CD14-positive monocyte (primary cell): ENCODE data around the gene NOP53. TPM values are rescaled to one million over a fixed set of nuclear protein-coding genes. Genes with fewer than 3 reads are reported as not detected.
"Not testable (repeated sequence)": the region's sequence is repeated elsewhere in the genome, so short reads cannot be mapped to it uniquely, and the experiment has no call there.

ENCODE experiments used
- DNase-seq, 3 donors: peaks; one replicate each; pipeline ENCODE4 v3.0.0-alpha.2; 2011 to 2022
- H2AFZ ChIP-seq: 2 replicates; pipeline ENCODE4 v1.6.0; 2012; ENCODE audit warnings: mild to moderate bottlenecking, low read depth, low read length, inconsistent platforms; ENCODE audit not compliant: insufficient read depth, poor library complexity, severe bottlenecking
- H3K27ac ChIP-seq, 2 donors: 1 replicate in 1 of 2; 2 replicates in 1 of 2; pipeline ENCODE4 v1.5.1; 2012 to 2013; ENCODE audit warnings: low read length in 2 of 2, control low read depth in 1 of 2, inconsistent platforms in 1 of 2, low read depth in 1 of 2, mild to moderate bottlenecking in 1 of 2
- H3K27me3 ChIP-seq, 2 donors: one replicate each; pipeline versions ENCODE4 v1.6.0 to v1.6.1; 2011 to 2013; ENCODE audit warnings: low read length in 2 of 2; ENCODE audit not compliant: control insufficient read depth in 2 of 2, insufficient read depth in 2 of 2
- H3K36me3 ChIP-seq, 2 donors: replicated peaks in 1 of 2; 1 replicate in 1 of 2; 2 replicates in 1 of 2; pipeline versions ENCODE4 v1.5.1 to v1.6.1; 2012 to 2013; ENCODE audit warnings: low read length in 2 of 2, control low read depth in 1 of 2, inconsistent platforms in 1 of 2, mild to moderate bottlenecking in 1 of 2; ENCODE audit not compliant: insufficient read depth in 2 of 2, control insufficient read depth in 1 of 2
- H3K4me1 ChIP-seq, 2 donors: 1 replicate in 1 of 2; 2 replicates in 1 of 2; pipeline versions ENCODE4 v1.5.1 to v1.6.1; 2012 to 2013; ENCODE audit warnings: low read length in 2 of 2, control low read depth in 1 of 2, inconsistent platforms in 1 of 2, mild to moderate bottlenecking in 1 of 2, moderate library complexity in 1 of 2; ENCODE audit not compliant: insufficient read depth in 2 of 2, control insufficient read depth in 1 of 2
- H3K4me2 ChIP-seq: replicated peaks from 2 replicates; pipeline ENCODE3; 2012; ENCODE audit warnings: low read length, moderate library complexity, mild to moderate bottlenecking; ENCODE audit not compliant: poor library complexity, severe bottlenecking; ENCODE audit errors: extremely low read depth
- H3K4me3 ChIP-seq, 3 experiments: fragments of 200-600 bp in 1 of 3; sonication (generic) in 1 of 3; replicated peaks in 1 of 3; 1 replicate in 2 of 3; 2 replicates in 1 of 3; pipeline ENCODE4 v1.5.1; 2011 to 2013; ENCODE audit warnings: low read length in 3 of 3, mild to moderate bottlenecking in 3 of 3, control low read depth in 2 of 3, low read depth in 2 of 3, inconsistent platforms in 1 of 3, moderate library complexity in 1 of 3
- H3K79me2 ChIP-seq: 2 replicates; pipeline ENCODE4 v1.6.0; 2012; ENCODE audit warnings: mild to moderate bottlenecking, control low read depth, inconsistent platforms, low read length, moderate library complexity; ENCODE audit not compliant: insufficient read depth
- H3K9ac ChIP-seq: 2 replicates; pipeline ENCODE4 v1.6.0; 2017; ENCODE audit warnings: low read length, mild to moderate bottlenecking; ENCODE audit not compliant: insufficient read depth, poor library complexity, severe bottlenecking
- H3K9me3 ChIP-seq, 2 donors: replicated peaks in 1 of 2; 1 replicate in 1 of 2; 2 replicates in 1 of 2; pipeline versions ENCODE4 v1.5.1 to v1.6.1; 2012 to 2013; ENCODE audit warnings: low read length in 2 of 2, control low read depth in 1 of 2; ENCODE audit not compliant: control insufficient read depth in 1 of 2, insufficient read depth in 1 of 2
- H4K20me1 ChIP-seq: 2 replicates; pipeline ENCODE4 v1.6.0; 2012; ENCODE audit warnings: mild to moderate bottlenecking, low read length, control low read depth, moderate library complexity; ENCODE audit not compliant: insufficient read depth
- H3K27ac Mint-ChIP-seq, 7 donors: one replicate each; pipeline ENCODE4 v1.8.0; 2020; ENCODE audit warnings: mild to moderate bottlenecking in 7 of 7, mixed read lengths in 7 of 7, moderate library complexity in 6 of 7, inconsistent platforms in 2 of 7
- H3K27me3 Mint-ChIP-seq, 3 donors: one replicate each; pipeline ENCODE4 v1.8.0; 2021 to 2022; ENCODE audit warnings: low read depth in 3 of 3, mild to moderate bottlenecking in 3 of 3, mixed read lengths in 3 of 3, moderate library complexity in 3 of 3, inconsistent platforms in 1 of 3
- H3K36me3 Mint-ChIP-seq, 2 donors: one replicate each; pipeline ENCODE4 v1.8.0; 2020; ENCODE audit warnings: mixed read lengths in 2 of 2, inconsistent platforms in 1 of 2, mild to moderate bottlenecking in 1 of 2
- H3K4me1 Mint-ChIP-seq: one replicate; pipeline ENCODE4 v1.8.0; 2020; ENCODE audit warnings: mild to moderate bottlenecking, mixed read lengths
- H3K4me3 Mint-ChIP-seq, 2 donors: one replicate each; pipeline ENCODE4 v1.8.0; 2020; ENCODE audit warnings: mild to moderate bottlenecking in 2 of 2, mixed read lengths in 2 of 2, moderate library complexity in 1 of 2
- H3K9me3 Mint-ChIP-seq, 7 donors: one replicate each; pipeline ENCODE4 v1.8.0; 2020 to 2022; ENCODE audit warnings: mixed read lengths in 7 of 7, mild to moderate bottlenecking in 6 of 7, moderate library complexity in 6 of 7, inconsistent platforms in 2 of 7
- WGBS: methylation state at CpG from one replicate; pipeline ENCODE4 v1.1.5; 2013; ENCODE audit warnings: missing lambda C conversion rate; ENCODE audit not compliant: insufficient coverage; 5-methylcytosine and 5-hydroxymethylcytosine counted together
- intact Hi-C, 2 donors: fragments of 100-400 bp; cut with micrococcal nuclease; formaldehyde crosslinking; loops; one replicate each; pipeline versions ENCODE4 v1.15.0 to v1.15.1; 2023
- polyA plus RNA-seq, 3 donors: library from polyadenylated mRNA; depleted of rRNA in 1 of 3; unstranded in 2 of 3; stranded (reverse) in 1 of 3; fragments of 300-500 nt in 2 of 3; fragments of >200 nt in 1 of 3; fragmentation: Illumina TruSeq in 2 of 3; gene quantifications; 1 replicate in 2 of 3; 2 replicates in 1 of 3; pipeline ENCODE4 v1.2.3, GENCODE V29; 2012 to 2021
- TF ChIP-seq, protein P1 (sequence below): fragments of 200-600 bp; IDR thresholded peaks from one replicate; pipeline ENCODE4 v1.8.0; 2022; ENCODE audit warnings: antibody characterized with exemption, mild to moderate bottlenecking

The NOP53 gene
- polyA plus RNA-seq, 3 donors: 47.5 to 193 (median 70.4) TPM

DNA sequence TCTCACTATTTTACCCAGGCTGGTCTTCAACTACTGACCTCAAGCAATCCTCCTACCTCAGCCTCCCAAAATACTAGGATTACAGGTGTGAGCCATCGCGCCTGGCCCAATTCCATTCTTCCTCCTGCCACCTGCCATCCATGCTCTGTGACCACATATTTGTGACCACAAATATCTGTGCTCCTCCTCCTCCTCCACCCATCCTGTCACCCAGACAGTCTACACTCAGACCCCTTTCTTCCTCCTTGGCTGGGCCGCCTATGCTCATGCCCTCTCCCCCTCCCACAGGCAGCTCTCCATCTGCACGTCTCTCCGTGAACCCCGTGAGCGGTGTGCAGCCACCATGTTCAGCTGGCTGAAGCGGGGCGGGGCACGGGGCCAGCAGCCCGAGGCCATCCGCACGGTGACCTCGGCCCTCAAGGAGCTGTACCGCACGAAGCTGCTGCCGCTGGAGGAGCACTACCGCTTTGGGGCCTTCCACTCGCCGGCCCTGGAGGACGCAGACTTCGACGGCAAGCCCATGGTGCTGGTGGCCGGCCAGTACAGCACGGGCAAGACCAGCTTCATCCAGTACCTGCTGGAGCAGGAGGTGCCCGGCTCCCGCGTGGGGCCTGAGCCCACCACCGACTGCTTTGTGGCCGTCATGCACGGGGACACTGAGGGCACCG, 28.9 kb upstream of the NOP53 start:
- Mint-ChIP-seq H3K27ac (no peak overlapping the region), H3K4me3 (no peak overlapping the region), H3K27me3 (peaks cover 18 to 38% (median 23%) of the 10 kb centered on the region in 3 donors), H3K36me3 (no peaks in the 10 kb centered on the region), H3K4me1 (peaks cover 4% of the 10 kb centered on the region), H3K9me3 (peaks cover 0 to 9% (median 6%) of the 10 kb centered on the region in 7 donors)
- H3K27ac ChIP-seq: no peak overlapping the region
- no peak overlapping the region for H3K9ac ChIP-seq
- intact Hi-C loops: no loop called here
- peaks cover 0 to 3% of the 10 kb centered on the region in 2 donors for H3K9me3 ChIP-seq
- TF ChIP-seq, protein P1, sequence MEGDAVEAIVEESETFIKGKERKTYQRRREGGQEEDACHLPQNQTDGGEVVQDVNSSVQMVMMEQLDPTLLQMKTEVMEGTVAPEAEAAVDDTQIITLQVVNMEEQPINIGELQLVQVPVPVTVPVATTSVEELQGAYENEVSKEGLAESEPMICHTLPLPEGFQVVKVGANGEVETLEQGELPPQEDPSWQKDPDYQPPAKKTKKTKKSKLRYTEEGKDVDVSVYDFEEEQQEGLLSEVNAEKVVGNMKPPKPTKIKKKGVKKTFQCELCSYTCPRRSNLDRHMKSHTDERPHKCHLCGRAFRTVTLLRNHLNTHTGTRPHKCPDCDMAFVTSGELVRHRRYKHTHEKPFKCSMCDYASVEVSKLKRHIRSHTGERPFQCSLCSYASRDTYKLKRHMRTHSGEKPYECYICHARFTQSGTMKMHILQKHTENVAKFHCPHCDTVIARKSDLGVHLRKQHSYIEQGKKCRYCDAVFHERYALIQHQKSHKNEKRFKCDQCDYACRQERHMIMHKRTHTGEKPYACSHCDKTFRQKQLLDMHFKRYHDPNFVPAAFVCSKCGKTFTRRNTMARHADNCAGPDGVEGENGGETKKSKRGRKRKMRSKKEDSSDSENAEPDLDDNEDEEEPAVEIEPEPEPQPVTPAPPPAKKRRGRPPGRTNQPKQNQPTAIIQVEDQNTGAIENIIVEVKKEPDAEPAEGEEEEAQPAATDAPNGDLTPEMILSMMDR: no peak
- H3K27me3 ChIP-seq: peaks cover 8 to 23% of the 10 kb centered on the region in 2 donors
- H3K79me2 ChIP-seq: no peaks in the 10 kb centered on the region
- H3K4me2 ChIP-seq: no peak overlapping the region
- H2AFZ ChIP-seq: no peak overlapping the region
- no peaks in the 10 kb centered on the region for H3K36me3 ChIP-seq
- H3K4me1 ChIP-seq: peaks cover 0 to 7% of the 10 kb centered on the region in 2 donors
- WGBS: 95% methylated on average over 32 of the region's 32 CpGs
- DNase-seq: no peak
- H3K4me3 ChIP-seq: no peak overlapping the region
- no peaks in the 10 kb centered on the region for H4K20me1 ChIP-seq

DNA sequence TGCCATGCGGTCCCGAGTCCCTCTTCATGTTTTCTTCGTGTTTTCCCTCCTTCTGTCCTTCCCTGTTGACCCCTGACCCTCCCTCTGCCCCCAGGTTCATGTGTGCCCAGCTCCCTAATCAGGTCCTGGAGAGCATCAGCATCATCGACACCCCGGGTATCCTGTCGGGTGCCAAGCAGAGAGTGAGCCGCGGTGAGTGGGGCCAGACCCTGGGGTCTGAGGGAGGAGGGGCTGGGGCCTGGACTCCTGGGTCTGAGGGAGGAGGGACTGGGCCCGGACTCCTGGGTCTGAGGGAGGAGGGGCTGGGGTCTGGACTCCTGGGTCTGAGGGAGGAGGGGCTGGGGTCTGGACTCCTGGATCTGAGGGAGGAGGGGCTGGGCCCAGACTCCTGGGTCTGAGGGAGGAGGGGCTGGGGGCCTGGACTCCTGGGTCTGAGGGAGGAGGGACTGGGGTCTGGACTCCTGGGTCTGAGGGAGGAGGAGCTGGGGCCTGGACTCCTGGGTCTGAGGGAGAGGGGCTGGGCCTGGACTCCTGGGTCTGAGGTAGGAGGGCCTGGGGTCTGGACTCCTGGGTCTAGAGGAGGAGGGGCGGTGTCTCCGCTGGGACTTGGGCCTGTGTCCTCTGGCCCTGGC, 26.8 kb upstream of the NOP53 start:
- H3K9me3 ChIP-seq, H3K4me1 ChIP-seq, H3K4me3 Mint-ChIP-seq, H3K36me3 Mint-ChIP-seq, DNase-seq, H3K4me2 ChIP-seq, H2AFZ ChIP-seq, H3K9ac ChIP-seq, H3K79me2 ChIP-seq, H3K9me3 Mint-ChIP-seq, H4K20me1 ChIP-seq, intact Hi-C loops, H3K36me3 ChIP-seq, H3K27ac ChIP-seq, H3K4me3 ChIP-seq, H3K4me1 Mint-ChIP-seq: not testable (repeated sequence)
- WGBS: 93% methylated on average over 8 of the region's 11 CpGs
- Mint-ChIP-seq H3K27ac (peak overlapping the region in 1 of 7 donors; percentile 39), H3K27me3 (peaks cover 16 to 24% (median 19%) of the 10 kb centered on the region in 3 donors)
- peaks cover 6 to 15% of the 10 kb centered on the region in 2 donors for H3K27me3 ChIP-seq
